DND-41 (cell line): ENCODE data around the gene ANKRD26.

Experiments used
- ATAC-seq: fragments of 200-7000 bp; cut with Tn5 transposase; 3 replicates; pipeline ENCODE4 v1.9.1; 2021; ENCODE audit warnings: low read depth; ENCODE audit not compliant: insufficient read depth
- DNase-seq: peaks from one replicate; pipeline ENCODE4 v3.0.0-alpha.2; 2020
- H2AFZ ChIP-seq: 2 replicates; pipeline ENCODE4 v1.6.0; 2012; ENCODE audit warnings: low read depth, low read length
- H3K27ac ChIP-seq: 2 replicates; pipeline ENCODE4 v1.5.1; 2012; ENCODE audit warnings: low read length, inconsistent platforms
- H3K27me3 ChIP-seq: fragments of 200-600 bp; sonication (generic); 2 replicates; pipeline ENCODE4 v1.6.0; 2012; ENCODE audit warnings: low read length, mild to moderate bottlenecking, inconsistent platforms; ENCODE audit not compliant: insufficient read depth, poor library complexity
- H3K36me3 ChIP-seq: 2 replicates; pipeline ENCODE4 v1.5.1; 2012; ENCODE audit warnings: low read length, inconsistent platforms; ENCODE audit not compliant: insufficient read depth
- H3K4me1 ChIP-seq: 2 replicates; pipeline ENCODE4 v1.5.1; 2012; ENCODE audit warnings: mild to moderate bottlenecking, low read length; ENCODE audit not compliant: insufficient read depth
- H3K4me2 ChIP-seq: 2 replicates; pipeline ENCODE4 v1.6.0; 2012; ENCODE audit warnings: mild to moderate bottlenecking, moderate library complexity, low read length, inconsistent platforms; ENCODE audit not compliant: insufficient read depth
- H3K4me3 ChIP-seq, 2 experiments: fragments of 200-600 bp in 1 of 2; shearing (Covaris generic) in 1 of 2; 2 replicates each; pipeline ENCODE4 v1.5.1; 2012 to 2016; ENCODE audit warnings: inconsistent platforms in 2 of 2, low read length in 2 of 2, mild to moderate bottlenecking in 2 of 2, low read depth in 1 of 2, moderate library complexity in 1 of 2
- H3K79me2 ChIP-seq: 2 replicates; pipeline ENCODE4 v1.6.0; 2012; ENCODE audit warnings: low read length, inconsistent platforms; ENCODE audit not compliant: insufficient read depth
- H3K9ac ChIP-seq: 2 replicates; pipeline ENCODE4 v1.6.0; 2012; ENCODE audit warnings: low read depth, mild to moderate bottlenecking, inconsistent platforms, low read length, moderate library complexity
- H3K9me3 ChIP-seq: 2 replicates; pipeline ENCODE4 v1.5.1; 2012; ENCODE audit warnings: low read length, moderate library complexity, mild to moderate bottlenecking, inconsistent platforms; ENCODE audit not compliant: insufficient read depth, severe bottlenecking
- H4K20me1 ChIP-seq: 2 replicates; pipeline ENCODE4 v1.6.0; 2012; ENCODE audit warnings: low read length; ENCODE audit not compliant: insufficient read depth
- CTCF ChIP-seq: IDR thresholded peaks from 2 replicates; pipeline ENCODE4 v1.5.1; 2012; ENCODE audit warnings: borderline replicate concordance, low read length, moderate library complexity, mild to moderate bottlenecking; ENCODE audit not compliant: poor library complexity, severe bottlenecking; ENCODE audit errors: extremely low read depth
- EZH2 ChIP-seq: IDR thresholded peaks from 3 replicates; pipeline ENCODE4 v1.6.1; 2012; ENCODE audit warnings: borderline replicate concordance, low read depth, mild to moderate bottlenecking, moderate library complexity, low read length, inconsistent platforms; ENCODE audit not compliant: severe bottlenecking

The ANKRD26 gene

GRCh38 chr10:26987851-26988250, 112.4 kb downstream of the ANKRD26 start:
- TF ChIP-seq CTCF = no peak
- no peaks in the 10 kb centered on the region for H3K36me3 ChIP-seq
- H3K4me2 ChIP-seq = no peak overlapping the region
- ATAC-seq = no peak
- no peaks in the 10 kb centered on the region for H3K4me1 ChIP-seq
- no peaks in the 10 kb centered on the region for H3K9me3 ChIP-seq
- no peak overlapping the region for H3K9ac ChIP-seq
- no peaks in the 10 kb centered on the region for H4K20me1 ChIP-seq
- no peak overlapping the region for H3K4me3 ChIP-seq
- no peaks in the 10 kb centered on the region for H3K27me3 ChIP-seq
- no peaks in the 10 kb centered on the region for H3K79me2 ChIP-seq
- H2AFZ ChIP-seq = no peak overlapping the region
- H3K27ac ChIP-seq = no peak overlapping the region
- no peak for DNase-seq

GRCh38 chr10:26983156-26983555, 117.1 kb downstream of the ANKRD26 start:
- Histone ChIP-seq H3K27me3 (no peaks in the 10 kb centered on the region), H2AFZ (no peak overlapping the region), H3K27ac (no peak overlapping the region), H4K20me1 (no peaks in the 10 kb centered on the region), H3K79me2 (no peaks in the 10 kb centered on the region), H3K9ac (no peak overlapping the region), H3K4me3 (no peak overlapping the region), H3K4me2 (no peak overlapping the region), H3K9me3 (no peaks in the 10 kb centered on the region), H3K4me1 (no peaks in the 10 kb centered on the region), H3K36me3 (no peaks in the 10 kb centered on the region)
- DNase-seq (no peak), ATAC-seq (no peak)
- TF ChIP-seq CTCF = no peak
- no peak for TF ChIP-seq EZH2

GRCh38 chr10:26982058-26982457, 118.2 kb downstream of the ANKRD26 start:
- H3K36me3 ChIP-seq = no peaks in the 10 kb centered on the region
- TF ChIP-seq CTCF (no peak), EZH2 (no peak)
- H3K4me2 ChIP-seq = no peak overlapping the region
- H4K20me1 ChIP-seq = no peaks in the 10 kb centered on the region
- no peaks in the 10 kb centered on the region for H3K9me3 ChIP-seq
- H3K27me3 ChIP-seq = no peaks in the 10 kb centered on the region
- H3K4me3 ChIP-seq = no peak overlapping the region
- no peak for ATAC-seq
- H3K79me2 ChIP-seq = no peaks in the 10 kb centered on the region
- no peak for DNase-seq
- no peak overlapping the region for H2AFZ ChIP-seq
- no peak overlapping the region for H3K9ac ChIP-seq
- H3K27ac ChIP-seq = no peak overlapping the region
- H3K4me1 ChIP-seq = no peaks in the 10 kb centered on the region

- Histone ChIP-seq H2AFZ (no peak overlapping the region), H3K27ac (no peak overlapping the region), H4K20me1 (no peaks in the 10 kb centered on the region), H3K4me3 (no peak overlapping the region), H3K27me3 (no peaks in the 10 kb centered on the region), H3K36me3 (no peaks in the 10 kb centered on the region), H3K9ac (no peak overlapping the region), H3K4me1 (no peaks in the 10 kb centered on the region), H3K79me2 (no peaks in the 10 kb centered on the region), H3K9me3 (no peaks in the 10 kb centered on the region), H3K4me2 (no peak overlapping the region)
- no peak for TF ChIP-seq EZH2
- TF ChIP-seq CTCF = no peak
- DNase-seq = no peak
- no peak for ATAC-seq
These were observed 119.0 kb downstream of the ANKRD26 start for GRCh38 chr10:26981232-26981824.
